Suprapubic skin (tissue), 4 donors: ENCODE data around the gene ZNF143. TPM values are rescaled to one million over a fixed set of nuclear protein-coding genes. Genes with fewer than 3 reads are reported as not detected.

Experiments
- DNase-seq, 2 donors: peaks; one replicate each; pipeline ENCODE4 v3.0.0-alpha.2; 2019; ENCODE audit warnings: low spot score in 2 of 2
- H3K27ac ChIP-seq: fragments of 200-600 bp; sonication (generic); one replicate; pipeline ENCODE4 v1.5.1; 2019
- H3K27me3 ChIP-seq: fragments of 200-600 bp; sonication (generic); one replicate; pipeline ENCODE4 v1.5.1; 2019
- H3K36me3 ChIP-seq: fragments of 200-600 bp; sonication (generic); one replicate; pipeline ENCODE4 v1.5.1; 2019
- H3K4me1 ChIP-seq: fragments of 200-600 bp; sonication (generic); one replicate; pipeline ENCODE4 v1.5.1; 2019
- H3K4me3 ChIP-seq: fragments of 200-600 bp; sonication (generic); one replicate; pipeline ENCODE4 v1.5.1; 2019; ENCODE audit warnings: mild to moderate bottlenecking
- H3K9me3 ChIP-seq: fragments of 200-600 bp; sonication (generic); one replicate; pipeline ENCODE4 v1.5.1; 2019
- EP300 ChIP-seq: sonication (generic); formaldehyde crosslinking; IDR thresholded peaks from one replicate; pipeline ENCODE4 v1.6.1; 2017; ENCODE audit warnings: antibody characterized with exemption
- POLR2A ChIP-seq, 2 donors: fragments of 450-650 bp; IDR thresholded peaks; one replicate each; pipeline ENCODE4 v1.6.1; 2017; ENCODE audit warnings: antibody characterized with exemption in 2 of 2, mild to moderate bottlenecking in 2 of 2, moderate library complexity in 2 of 2
- POLR2AphosphoS5 ChIP-seq, 3 donors: sonication (generic); formaldehyde crosslinking; IDR thresholded peaks; one replicate each; pipeline ENCODE4 v1.6.1; 2017; ENCODE audit warnings: antibody characterized with exemption in 3 of 3
- WGBS: methylation state at CpG from one replicate; pipeline ENCODE4 v1.1.5; 2018; 5-methylcytosine and 5-hydroxymethylcytosine counted together
- total RNA-seq, 4 donors: library from RNA; depleted of rRNA; stranded (reverse); fragments of >200 nt; gene quantifications; one replicate each; pipeline ENCODE4 v1.1.0, GENCODE V29; 2016
- TF ChIP-seq, protein P1 (sequence below), 2 donors: fragments of 200-600 bp in 1 of 2; fragments of 450-650 bp in 1 of 2; sonication (generic) in 1 of 2; IDR thresholded peaks; one replicate each; pipeline ENCODE4 v1.5.1; 2016 to 2019; ENCODE audit warnings: antibody characterized with exemption in 2 of 2, mild to moderate bottlenecking in 1 of 2, moderate library complexity in 1 of 2

Gene ZNF143
- total RNA-seq, 4 donors from 2014 or later: 16.1 to 25.9 (median 18.4) TPM

DNA sequence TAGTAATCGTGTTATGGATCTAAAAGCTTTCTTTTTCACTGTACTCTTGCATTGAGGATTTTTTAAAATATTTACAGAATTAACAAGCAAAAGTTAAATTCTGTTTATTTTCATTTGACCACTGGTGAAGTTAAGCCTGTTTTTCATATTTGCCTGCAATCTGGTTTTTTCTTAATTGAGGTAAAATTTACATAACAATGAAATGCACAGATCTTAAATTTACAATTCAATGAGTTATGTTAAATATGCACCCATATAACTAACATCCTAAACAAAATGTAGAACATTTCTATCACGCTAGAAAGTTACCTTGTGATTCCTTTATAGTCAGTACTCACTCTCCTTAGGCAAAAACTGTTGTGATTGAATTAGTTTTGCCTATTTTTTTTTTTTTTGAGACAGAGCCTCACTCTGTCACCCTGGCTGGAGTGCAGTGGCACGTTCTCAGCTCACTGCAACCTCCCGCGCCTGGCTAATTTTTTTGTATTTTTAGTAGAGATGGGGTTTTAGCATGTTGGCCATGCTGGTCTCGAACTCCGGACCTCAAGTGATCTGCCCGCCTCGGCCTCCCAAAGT is 58.1 kb downstream of the ZNF143 start:
- peaks cover 32% of the 10 kb centered on the region for H3K36me3 ChIP-seq
- H3K27me3 ChIP-seq: no peaks in the 10 kb centered on the region
- no peaks in the 10 kb centered on the region for H3K4me1 ChIP-seq
- no peak overlapping the region for H3K4me3 ChIP-seq
- H3K9me3 ChIP-seq: no peaks in the 10 kb centered on the region
- 91% methylated on average over 9 of the region's 9 CpGs for WGBS
- DNase-seq: no peak
- H3K27ac ChIP-seq: no peak overlapping the region
- TF ChIP-seq POLR2AphosphoS5 (IDR thresholded peaks at IDR 0.05) (no peak), POLR2A (IDR thresholded peaks at IDR 0.05) (no peak), EP300 (no peak)
- TF ChIP-seq, protein P1, sequence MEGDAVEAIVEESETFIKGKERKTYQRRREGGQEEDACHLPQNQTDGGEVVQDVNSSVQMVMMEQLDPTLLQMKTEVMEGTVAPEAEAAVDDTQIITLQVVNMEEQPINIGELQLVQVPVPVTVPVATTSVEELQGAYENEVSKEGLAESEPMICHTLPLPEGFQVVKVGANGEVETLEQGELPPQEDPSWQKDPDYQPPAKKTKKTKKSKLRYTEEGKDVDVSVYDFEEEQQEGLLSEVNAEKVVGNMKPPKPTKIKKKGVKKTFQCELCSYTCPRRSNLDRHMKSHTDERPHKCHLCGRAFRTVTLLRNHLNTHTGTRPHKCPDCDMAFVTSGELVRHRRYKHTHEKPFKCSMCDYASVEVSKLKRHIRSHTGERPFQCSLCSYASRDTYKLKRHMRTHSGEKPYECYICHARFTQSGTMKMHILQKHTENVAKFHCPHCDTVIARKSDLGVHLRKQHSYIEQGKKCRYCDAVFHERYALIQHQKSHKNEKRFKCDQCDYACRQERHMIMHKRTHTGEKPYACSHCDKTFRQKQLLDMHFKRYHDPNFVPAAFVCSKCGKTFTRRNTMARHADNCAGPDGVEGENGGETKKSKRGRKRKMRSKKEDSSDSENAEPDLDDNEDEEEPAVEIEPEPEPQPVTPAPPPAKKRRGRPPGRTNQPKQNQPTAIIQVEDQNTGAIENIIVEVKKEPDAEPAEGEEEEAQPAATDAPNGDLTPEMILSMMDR (IDR thresholded peaks at IDR 0.05): no peak

DNA sequence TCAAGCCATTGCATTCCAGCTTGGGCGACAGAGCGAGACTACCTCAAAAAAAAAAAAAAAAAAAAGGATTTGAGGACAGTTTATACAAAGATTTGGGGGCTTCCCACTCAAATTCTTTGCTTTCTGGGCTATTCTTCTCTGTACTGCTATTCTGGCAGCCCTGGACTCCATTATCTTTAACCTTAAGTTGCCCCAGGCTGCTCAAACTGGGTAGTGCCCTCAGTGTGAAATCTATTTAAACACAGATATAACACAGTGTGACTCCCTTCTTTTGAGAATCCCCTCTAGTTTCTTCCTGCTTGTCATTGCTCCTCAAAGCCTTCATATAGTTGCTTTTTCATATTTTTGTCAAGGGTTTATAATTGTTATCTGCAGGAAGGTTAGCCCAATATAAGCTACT is 63.2 kb downstream of the ZNF143 start:
- H3K9me3 ChIP-seq: no peaks in the 10 kb centered on the region
- H3K36me3 ChIP-seq: no peaks in the 10 kb centered on the region
- TF ChIP-seq POLR2AphosphoS5 (IDR thresholded peaks at IDR 0.05) (no peak), POLR2A (IDR thresholded peaks at IDR 0.05) (no peak), EP300 (no peak)
- TF ChIP-seq, protein P1 (IDR thresholded peaks at IDR 0.05): no peak
- no peak for DNase-seq
- H3K4me1 ChIP-seq: peaks cover 23% of the 10 kb centered on the region
- no peaks in the 10 kb centered on the region for H3K27me3 ChIP-seq
- WGBS: 97% methylated on average over 2 of the region's 2 CpGs
- H3K4me3 ChIP-seq: no peak overlapping the region
- H3K27ac ChIP-seq: no peak overlapping the region

DNA sequence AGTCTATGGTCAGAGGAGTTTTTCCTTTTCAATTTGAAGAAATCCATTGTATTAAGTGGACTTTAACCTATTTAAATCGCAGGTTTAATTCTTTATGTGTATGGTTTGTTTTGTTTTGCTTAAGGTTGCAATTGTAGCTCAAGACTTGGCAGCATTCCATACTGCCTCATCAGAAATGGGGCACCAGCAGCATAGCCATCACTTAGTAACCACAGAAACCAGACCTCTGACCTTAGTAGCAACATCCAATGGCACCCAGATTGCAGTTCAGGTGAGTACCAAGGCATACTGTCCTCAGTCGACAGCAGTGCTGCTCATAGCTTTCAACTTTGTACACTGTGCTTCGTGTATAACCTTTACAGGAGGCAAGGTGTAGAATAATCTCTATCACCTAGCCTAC is 64.3 kb downstream of the ZNF143 start:
- no peak for DNase-seq

DNA sequence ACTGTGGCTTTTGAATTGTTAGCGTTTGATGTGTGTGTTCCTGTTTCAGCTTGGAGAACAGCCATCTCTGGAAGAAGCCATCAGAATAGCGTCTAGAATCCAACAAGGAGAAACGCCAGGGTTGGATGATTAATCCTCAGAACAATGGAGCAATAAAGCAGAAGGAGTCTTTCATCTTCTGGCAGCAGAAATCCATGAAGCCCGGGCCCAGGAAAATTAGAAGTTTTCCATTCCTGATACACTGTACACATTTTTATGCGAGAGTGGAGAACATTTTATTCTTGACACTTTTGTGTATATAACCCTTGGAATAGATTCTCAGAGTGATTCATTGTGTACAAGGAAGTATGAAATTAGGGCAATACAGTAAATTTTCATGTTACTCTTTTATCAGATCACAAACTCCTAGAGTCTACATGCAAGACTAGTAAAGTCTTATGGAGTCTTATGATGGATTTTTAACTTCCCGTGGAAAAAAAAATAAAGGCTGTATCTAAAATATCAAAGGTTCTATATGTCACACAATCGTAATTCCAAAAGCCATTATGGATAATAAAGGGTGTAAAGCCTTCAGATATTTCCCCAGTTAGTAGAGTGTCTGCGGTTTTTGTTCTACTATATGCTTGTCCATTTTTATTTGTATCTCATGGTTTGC is 66.8 kb downstream of the ZNF143 start:
- Histone ChIP-seq H3K27me3 (no peaks in the 10 kb centered on the region), H3K4me1 (peaks cover 48% of the 10 kb centered on the region), H3K27ac (peak overlapping the region; percentile 52), H3K4me3 (no peak overlapping the region), H3K36me3 (no peaks in the 10 kb centered on the region), H3K9me3 (no peaks in the 10 kb centered on the region)
- DNase-seq: no peak
- WGBS: 24% methylated on average over 8 of the region's 8 CpGs
- no peak for TF ChIP-seq POLR2A (IDR thresholded peaks at IDR 0.05)
- peak in 1 of 3 donors; percentile 19 for TF ChIP-seq POLR2AphosphoS5 (IDR thresholded peaks at IDR 0.05)

More for the DNA sequence above, 64.3 kb downstream of the ZNF143 start:
- Histone ChIP-seq H3K9me3 (no peaks in the 10 kb centered on the region), H3K4me1 (peaks cover 35% of the 10 kb centered on the region), H3K27ac (no peak overlapping the region), H3K4me3 (no peak overlapping the region), H3K27me3 (no peaks in the 10 kb centered on the region), H3K36me3 (no peaks in the 10 kb centered on the region)
- 92% methylated on average over 3 of the region's 3 CpGs for WGBS
- TF ChIP-seq POLR2AphosphoS5 (IDR thresholded peaks at IDR 0.05) (no peak), POLR2A (IDR thresholded peaks at IDR 0.05) (no peak), EP300 (no peak)
- TF ChIP-seq, protein P1 (IDR thresholded peaks at IDR 0.05): no peak

DNA sequence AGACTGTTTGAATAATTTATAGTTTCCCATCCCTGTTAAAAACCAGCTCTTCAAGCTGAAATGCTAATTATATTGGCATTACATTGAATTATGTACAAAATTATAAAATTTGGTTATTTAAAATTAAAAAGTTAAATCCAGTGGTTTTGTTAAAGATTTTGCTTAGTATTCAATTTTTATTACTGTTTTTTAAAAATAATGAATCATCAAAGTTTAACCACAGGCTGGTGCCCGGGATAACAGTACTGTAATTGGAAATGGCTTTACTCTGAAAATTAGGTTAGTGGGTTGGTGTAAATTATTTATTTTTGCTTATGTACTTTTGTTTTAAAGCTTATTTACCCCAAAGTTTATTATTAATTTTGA is 67.3 kb downstream of the ZNF143 start:
- WGBS: 67% methylated on average over 1 of the region's 1 CpG
- no peaks in the 10 kb centered on the region for H3K27me3 ChIP-seq
- no peaks in the 10 kb centered on the region for H3K36me3 ChIP-seq
- peaks cover 51% of the 10 kb centered on the region for H3K4me1 ChIP-seq
- H3K4me3 ChIP-seq: no peak overlapping the region
- DNase-seq: no peak
- peak overlapping the region; percentile 52 for H3K27ac ChIP-seq
- TF ChIP-seq, protein P1 (IDR thresholded peaks at IDR 0.05): no peak
- TF ChIP-seq POLR2A (IDR thresholded peaks at IDR 0.05) (no peak), EP300 (no peak), POLR2AphosphoS5 (IDR thresholded peaks at IDR 0.05) (no peak)
- no peaks in the 10 kb centered on the region for H3K9me3 ChIP-seq
